GM12878 (cell line): Measurements from ENCODE around the gene PRKN. TPM values are rescaled to one million over a fixed set of nuclear protein-coding genes. Genes with fewer than 3 reads are reported as not detected.

Experiments used
- ATAC-seq: fragments of 200-7000 bp; cut with Tn5 transposase; 3 replicates; pipeline ENCODE4 v1.9.1; 2020; ENCODE audit warnings: mild to moderate bottlenecking, moderate library complexity
- BruUV-seq: library from RNA; stranded (reverse); fragments of 400-500 nt; replicated peaks from 2 replicates; lab custom pipeline; 2021; lab: Mats Ljungman, UMichigan
- CTCF ChIA-PET: fragments of 300-600 bp; sonication (Branson Sonifier 250); formaldehyde crosslinking; extraction: SDS; loops from one replicate; lab custom pipeline; 2021; ENCODE audit warnings: inconsistent platforms; lab: Yijun Ruan, JAX
- POLR2A ChIA-PET: fragments of 350-600 bp; formaldehyde crosslinking; extraction: SDS; loops from one replicate; lab custom pipeline; 2021; ENCODE audit warnings: inconsistent platforms; lab: Charles Lee
- RAD21 ChIA-PET: fragments of 300-600 bp; sonication (Branson Sonifier 250); formaldehyde crosslinking; loops from one replicate; lab custom pipeline; 2023; ENCODE audit warnings: antibody characterized with exemption; ENCODE audit not compliant: unreplicated experiment; lab: Charles Lee
- SMC1A ChIA-PET: fragments of 300-600 bp; sonication (Branson Sonifier 250); formaldehyde crosslinking; loops from one replicate; lab custom pipeline; 2023; ENCODE audit not compliant: unreplicated experiment, uncharacterized antibody; lab: Charles Lee
- DNase-seq: peaks from one replicate; pipeline ENCODE4 v3.0.0-alpha.2; 2011; ENCODE audit warnings: low read depth, low spot score
- FAIRE-seq: peaks from 3 replicates; lab custom pipeline; 2011; peaks lifted over from hg19 to GRCh38; lab: Jason Lieb, UNC
- H2AFZ ChIP-seq: 2 replicates; pipeline ENCODE4 v1.6.0; 2011; ENCODE audit warnings: low read depth, low read length, control low read depth; ENCODE audit not compliant: control insufficient read depth
- H3K27ac ChIP-seq: 2 replicates; pipeline ENCODE4 v1.5.1; 2011; ENCODE audit warnings: control low read depth; ENCODE audit not compliant: control insufficient read depth, insufficient read depth
- H3K27me3 ChIP-seq, 2 experiments: replicated peaks in 1 of 2; 2 replicates each; pipeline versions ENCODE4 v1.6.0 to v1.6.1; 2011; ENCODE audit warnings: low read length in 1 of 2; ENCODE audit not compliant: control insufficient read depth in 2 of 2, insufficient read depth in 2 of 2
- H3K36me3 ChIP-seq, 2 experiments: 2 replicates each; pipeline ENCODE4 v1.5.1; 2011; ENCODE audit warnings: low read length in 1 of 2; ENCODE audit not compliant: control insufficient read depth in 2 of 2, insufficient read depth in 2 of 2
- H3K4me1 ChIP-seq: 2 replicates; pipeline ENCODE4 v1.6.1; 2011; ENCODE audit warnings: mild to moderate bottlenecking, low read length, moderate library complexity, mixed read lengths; ENCODE audit not compliant: control insufficient read depth, insufficient read depth
- H3K4me2 ChIP-seq: 2 replicates; pipeline ENCODE4 v1.6.0; 2011; ENCODE audit warnings: control low read depth; ENCODE audit not compliant: control insufficient read depth, insufficient read depth
- H3K4me3 ChIP-seq: fragments of 200-600 bp; sonication (generic); 2 replicates; pipeline ENCODE4 v1.5.1; 2016
- H3K79me2 ChIP-seq: 2 replicates; pipeline ENCODE4 v1.6.0; 2011; ENCODE audit warnings: low read length; ENCODE audit not compliant: control insufficient read depth, insufficient read depth
- H3K9ac ChIP-seq: 2 replicates; pipeline ENCODE4 v1.8.0; 2011; ENCODE audit warnings: low read length, control low read depth, mixed read lengths; ENCODE audit not compliant: control insufficient read depth, insufficient read depth
- H3K9me3 ChIP-seq: replicated peaks from 3 replicates; pipeline ENCODE4 v1.5.1; 2011; ENCODE audit warnings: mild to moderate bottlenecking, low read length; ENCODE audit not compliant: control insufficient read depth, insufficient read depth
- H4K20me1 ChIP-seq: 2 replicates; pipeline ENCODE4 v1.6.0; 2011; ENCODE audit not compliant: control insufficient read depth, insufficient read depth
- EP300 ChIP-seq, 2 experiments: fragments of 150-350 bp in 1 of 2; IDR thresholded peaks; 2 replicates each; pipeline ENCODE4 v1.6.1; 2011 to 2012; ENCODE audit warnings: low read depth in 2 of 2, low read length in 2 of 2, borderline replicate concordance in 1 of 2, improper control_type of control experiment in 1 of 2, inconsistent platforms in 1 of 2; ENCODE audit not compliant: control insufficient read depth in 1 of 2
- HCFC1 ChIP-seq: fragments of 150-350 bp; IDR thresholded peaks from 2 replicates; pipeline ENCODE4 v1.6.1; 2014; ENCODE audit warnings: low read length
- LARP7 ChIP-seq: fragments of 450-650 bp; IDR thresholded peaks from 2 replicates; pipeline ENCODE4 v1.6.1; 2017; ENCODE audit warnings: mild to moderate bottlenecking
- MEF2B ChIP-seq: fragments of 450-650 bp; IDR thresholded peaks from 2 replicates; pipeline ENCODE4 v1.6.1; 2018; ENCODE audit warnings: mild to moderate bottlenecking, moderate library complexity; ENCODE audit not compliant: partially characterized antibody, poor library complexity, severe bottlenecking
- NR2C1 ChIP-seq: fragments of 450-650 bp; IDR thresholded peaks from 2 replicates; pipeline ENCODE4 v1.6.1; 2017; ENCODE audit warnings: antibody characterized with exemption, mild to moderate bottlenecking, moderate library complexity
- RUNX3 ChIP-seq: IDR thresholded peaks from 2 replicates; pipeline ENCODE4 v1.6.1; 2012; ENCODE audit warnings: low read length, inconsistent platforms
- SRF ChIP-seq, 2 experiments: IDR thresholded peaks; 2 replicates each; pipeline ENCODE4 v1.6.1; 2011; ENCODE audit warnings: low read depth in 2 of 2, low read length in 2 of 2, mild to moderate bottlenecking in 1 of 2, moderate library complexity in 1 of 2
- YBX1 ChIP-seq: fragments of 450-650 bp; IDR thresholded peaks from 2 replicates; pipeline ENCODE4 v1.6.1; 2016; ENCODE audit warnings: antibody characterized with exemption
- ZNF274 ChIP-seq: IDR thresholded peaks from one replicate; pipeline ENCODE4 v1.8.0; 2011; ENCODE audit not compliant: insufficient read length, insufficient read depth
- WGBS: methylation state at CpG from one replicate; pipeline ENCODE4 v1.1.6; 2016; ENCODE audit warnings: low lambda C conversion rate; ENCODE audit not compliant: insufficient replicate concordance, insufficient coverage; ENCODE audit errors: missing lambda C conversion rate; 5-methylcytosine and 5-hydroxymethylcytosine counted together
- in situ Hi-C: fragments of 300-500 bp; cut with MboI; formaldehyde crosslinking; loops from 9 replicates; pipeline ENCODE4 v1.14.3; 2018; ENCODE audit warnings: mixed read lengths
- intact Hi-C: fragments of 100-400 bp; cut with micrococcal nuclease; formaldehyde crosslinking; loops from one replicate; pipeline ENCODE4 v1.14.2; 2022; ENCODE audit not compliant: unreplicated experiment
- polyA plus RNA-seq, 11 experiments: library from polyadenylated mRNA; depleted of rRNA in 4 of 11; unstranded in 6 of 11; stranded (reverse) in 5 of 11; fragments of >200 nt; fragmentation: Nextera tagmentation in 4 of 11; fragmentation: Illumina TruSeq in 1 of 11; extraction: Ambion mirVana in 4 of 11; extraction: Trizol in 1 of 11; gene quantifications; 1 replicate in 1 of 11; 2 replicates in 10 of 11; pipeline versions ENCODE4 v1.2.1 to v1.2.3, GENCODE V29; 2011 to 2016; ENCODE audit warnings: inconsistent platforms in 2 of 11, missing spikeins in 2 of 11, low read depth in 1 of 11
- total RNA-seq, 4 experiments: library from RNA; depleted of rRNA in 3 of 4; stranded (reverse); fragments of >200 nt in 3 of 4; fragmentation: Illumina TruSeq in 1 of 4; extraction: Trizol in 1 of 4; gene quantifications; 2 replicates each; pipeline versions ENCODE4 v1.2.1 to v1.2.3, GENCODE V29; 2013 to 2021
- TF ChIP-seq, protein P1 (sequence below): fragments of 150-350 bp; IDR thresholded peaks from 2 replicates; pipeline ENCODE4 v1.6.1; 2016; ENCODE audit warnings: low read depth, low read length

Gene PRKN
- total and polyA plus RNA-seq, 10 of the 15 experiments (the other 5 are each of a cell fraction or from before 2014, with no cell fraction given): 0.06 to 0.09 TPM; not detected in 8

DNA sequence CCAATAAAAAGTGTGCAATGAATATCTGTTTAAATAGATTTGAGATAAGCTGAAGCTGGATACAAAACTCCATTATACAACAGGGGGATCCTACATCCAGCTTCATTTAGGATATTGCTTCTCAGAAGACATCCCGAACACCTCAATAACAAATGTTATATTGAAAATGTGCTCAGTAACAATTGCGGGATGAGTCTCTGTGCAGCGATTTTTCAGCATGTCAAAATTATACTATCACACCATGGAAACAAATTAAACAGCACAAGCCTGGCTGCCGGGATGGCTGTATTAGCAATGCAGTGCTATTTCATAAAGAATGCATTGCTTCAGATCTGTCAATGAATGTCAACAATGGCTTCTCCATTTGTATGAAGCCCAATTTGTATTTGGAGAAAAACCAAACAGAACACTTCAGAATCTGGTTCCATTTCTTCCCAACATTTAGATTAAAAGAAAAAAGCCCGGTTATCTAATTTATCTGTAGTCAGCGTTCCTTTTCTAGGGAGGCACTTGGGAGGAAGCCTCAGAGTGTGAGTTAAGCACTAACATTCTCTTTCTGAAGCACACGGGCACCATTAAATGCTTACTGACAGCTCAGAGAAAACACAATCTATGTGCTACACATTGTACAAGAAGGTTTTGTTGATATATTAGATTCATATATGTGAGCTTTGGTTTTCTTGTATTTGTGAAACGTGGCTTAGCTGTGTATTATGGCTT is 1142.8 kb downstream of the PRKN start (continued):
- TF ChIP-seq, protein P1, sequence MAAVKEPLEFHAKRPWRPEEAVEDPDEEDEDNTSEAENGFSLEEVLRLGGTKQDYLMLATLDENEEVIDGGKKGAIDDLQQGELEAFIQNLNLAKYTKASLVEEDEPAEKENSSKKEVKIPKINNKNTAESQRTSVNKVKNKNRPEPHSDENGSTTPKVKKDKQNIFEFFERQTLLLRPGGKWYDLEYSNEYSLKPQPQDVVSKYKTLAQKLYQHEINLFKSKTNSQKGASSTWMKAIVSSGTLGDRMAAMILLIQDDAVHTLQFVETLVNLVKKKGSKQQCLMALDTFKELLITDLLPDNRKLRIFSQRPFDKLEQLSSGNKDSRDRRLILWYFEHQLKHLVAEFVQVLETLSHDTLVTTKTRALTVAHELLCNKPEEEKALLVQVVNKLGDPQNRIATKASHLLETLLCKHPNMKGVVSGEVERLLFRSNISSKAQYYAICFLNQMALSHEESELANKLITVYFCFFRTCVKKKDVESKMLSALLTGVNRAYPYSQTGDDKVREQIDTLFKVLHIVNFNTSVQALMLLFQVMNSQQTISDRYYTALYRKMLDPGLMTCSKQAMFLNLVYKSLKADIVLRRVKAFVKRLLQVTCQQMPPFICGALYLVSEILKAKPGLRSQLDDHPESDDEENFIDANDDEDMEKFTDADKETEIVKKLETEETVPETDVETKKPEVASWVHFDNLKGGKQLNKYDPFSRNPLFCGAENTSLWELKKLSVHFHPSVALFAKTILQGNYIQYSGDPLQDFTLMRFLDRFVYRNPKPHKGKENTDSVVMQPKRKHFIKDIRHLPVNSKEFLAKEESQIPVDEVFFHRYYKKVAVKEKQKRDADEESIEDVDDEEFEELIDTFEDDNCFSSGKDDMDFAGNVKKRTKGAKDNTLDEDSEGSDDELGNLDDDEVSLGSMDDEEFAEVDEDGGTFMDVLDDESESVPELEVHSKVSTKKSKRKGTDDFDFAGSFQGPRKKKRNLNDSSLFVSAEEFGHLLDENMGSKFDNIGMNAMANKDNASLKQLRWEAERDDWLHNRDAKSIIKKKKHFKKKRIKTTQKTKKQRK: no peak
- TF ChIP-seq HCFC1 (no peak), EP300 (IDR thresholded peaks at IDR 0.05; ENCODE audit: borderline replicate concordance in 1 of 2, control insufficient read depth in 1 of 2, low read depth in 2 of 2, low read length in 2 of 2) (no peak), NR2C1 (no peak), LARP7 (no peak)

DNA sequence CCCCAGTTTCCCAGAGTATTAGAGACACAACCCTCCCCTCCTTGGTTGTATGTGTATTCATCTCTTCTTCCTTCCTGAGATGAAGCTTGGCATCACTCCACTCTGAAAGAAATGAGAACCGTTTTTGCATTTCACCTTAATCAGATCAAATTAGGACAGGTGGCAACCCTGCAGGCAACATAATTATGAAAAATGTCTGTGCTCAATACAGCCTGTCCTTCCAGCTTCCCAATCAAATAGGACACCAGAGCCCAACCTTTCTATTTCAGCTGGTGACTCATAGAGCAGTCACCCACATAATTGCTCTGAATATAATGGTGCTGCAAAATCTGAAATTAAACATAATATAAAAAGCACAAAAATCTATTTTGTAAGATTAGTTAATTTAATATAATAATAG is 1143.5 kb downstream of the PRKN start:
- H2AFZ ChIP-seq: no peak overlapping the region
- no peaks in the 10 kb centered on the region for H4K20me1 ChIP-seq
- H3K9me3 ChIP-seq: no peaks in the 10 kb centered on the region
- DNase-seq (no peak), ATAC-seq (no peak), FAIRE-seq (no peak)
- no peaks in the 10 kb centered on the region for H3K36me3 ChIP-seq
- no peak overlapping the region for H3K4me3 ChIP-seq
- ChIA-PET POLR2A (no interaction called here), SMC1A (no interaction called here), CTCF (no interaction called here), RAD21 (no interaction called here)
- H3K27me3 ChIP-seq: no peaks in the 10 kb centered on the region
- no peak for TF ChIP-seq MEF2B
- no peak for TF ChIP-seq YBX1
- no peak for TF ChIP-seq RUNX3
- no peak for TF ChIP-seq ZNF274
- TF ChIP-seq SRF (IDR thresholded peaks at IDR 0.05; ENCODE audit: low read depth in 2 of 2, low read length in 2 of 2): no peak
- intact Hi-C loops (no loop called here), in situ Hi-C loops (no loop called here)
- no peaks in the 10 kb centered on the region for H3K79me2 ChIP-seq
- H3K4me2 ChIP-seq: no peak overlapping the region
- BruUV-seq: no TSS peak
- H3K27ac ChIP-seq: no peak overlapping the region
- no peak overlapping the region for H3K9ac ChIP-seq
- H3K4me1 ChIP-seq: no peaks in the 10 kb centered on the region
- WGBS: 0% methylated on average over 1 of the region's 1 CpG
